Peyer's patch (tissue), 4 donors: ENCODE measurements around the gene CADPS2. TPM values are rescaled to one million over a fixed set of nuclear protein-coding genes. Genes with fewer than 3 reads are reported as not detected.

Experiments
- DNase-seq, 3 donors: peaks; one replicate each; pipeline ENCODE4 v3.0.0-alpha.2; 2017 to 2019
- H3K27ac ChIP-seq, 4 donors: fragments of 200-600 bp; sonication (generic); one replicate each; pipeline ENCODE4 v1.5.1; 2016 to 2019
- H3K27me3 ChIP-seq, 2 donors: fragments of 200-600 bp; sonication (generic); one replicate each; pipeline ENCODE4 v1.5.1; 2019
- H3K36me3 ChIP-seq, 3 donors: fragments of 200-600 bp; sonication (generic); one replicate each; pipeline ENCODE4 v1.5.1; 2016 to 2019
- H3K4me1 ChIP-seq, 4 donors: fragments of 200-600 bp; sonication (generic); one replicate each; pipeline ENCODE4 v1.5.1; 2016 to 2019
- H3K4me3 ChIP-seq, 4 donors: fragments of 200-600 bp; sonication (generic); 1 replicate in 3 of 4; 2 replicates in 1 of 4; pipeline ENCODE4 v1.5.1; 2016 to 2019; ENCODE audit warnings: mild to moderate bottlenecking in 1 of 4
- H3K9me3 ChIP-seq, 4 donors: fragments of 200-600 bp; sonication (generic); one replicate each; pipeline ENCODE4 v1.5.1; 2016 to 2019; ENCODE audit warnings: mild to moderate bottlenecking in 1 of 4
- CTCF ChIP-seq, 6 experiments: fragments of 450-650 bp in 4 of 6; fragments of 200-600 bp in 2 of 6; sonication (generic) in 1 of 6; IDR thresholded peaks; one replicate each; pipeline ENCODE4 v1.5.1; 2017 to 2019; ENCODE audit warnings: antibody characterized with exemption in 6 of 6, mild to moderate bottlenecking in 3 of 6, moderate library complexity in 1 of 6
- POLR2A ChIP-seq, 2 donors: fragments of 450-650 bp; IDR thresholded peaks; one replicate each; pipeline ENCODE4 v1.5.1; 2017; ENCODE audit warnings: antibody characterized with exemption in 2 of 2, mild to moderate bottlenecking in 2 of 2, moderate library complexity in 2 of 2
- total RNA-seq, 4 donors: library from RNA; depleted of rRNA; stranded (reverse); fragments of >200 nt; gene quantifications; one replicate each; pipeline ENCODE4 v1.1.0, GENCODE V29; 2016

The CADPS2 gene
- total RNA-seq, 4 donors from 2014 or later: 11.4 to 21.5 (median 16.5) TPM

- Histone ChIP-seq H3K27ac (no peak overlapping the region), H3K4me1 (no peaks in the 10 kb centered on the region), H3K36me3 (no peaks in the 10 kb centered on the region), H3K9me3 (no peaks in the 10 kb centered on the region), H3K4me3 (no peak overlapping the region), H3K27me3 (no peaks in the 10 kb centered on the region)
- no peak for DNase-seq
- no peak for TF ChIP-seq POLR2A (IDR thresholded peaks at IDR 0.05)
- no peak for TF ChIP-seq CTCF (IDR thresholded peaks at IDR 0.05)
These were observed 557.0 kb downstream of the CADPS2 start for GRCh38 chr7:122329145-122329802.

- no peaks in the 10 kb centered on the region for H3K9me3 ChIP-seq
- H3K27me3 ChIP-seq: no peaks in the 10 kb centered on the region
- H3K36me3 ChIP-seq: no peaks in the 10 kb centered on the region
- H3K4me1 ChIP-seq: no peaks in the 10 kb centered on the region
- H3K27ac ChIP-seq: no peak overlapping the region
- DNase-seq: no peak
- TF ChIP-seq CTCF (IDR thresholded peaks at IDR 0.05): no peak
- TF ChIP-seq POLR2A (IDR thresholded peaks at IDR 0.05): no peak
- no peak overlapping the region for H3K4me3 ChIP-seq
These were observed 558.3 kb downstream of the CADPS2 start for GRCh38 chr7:122327969-122328368.

- Histone ChIP-seq H3K4me1 (peaks cover 0 to 10% (median 0%) of the 10 kb centered on the region in 4 donors), H3K4me3 (peak overlapping the region in 2 of 4 donors; percentile 19 to 29)
- no peak for DNase-seq
These were observed 569.5 kb downstream of the CADPS2 start for GRCh38 chr7:122316467-122317388.

GRCh38 chr7:122315507-122316466 is 570.5 kb downstream of the CADPS2 start:
- Histone ChIP-seq H3K36me3 (no peaks in the 10 kb centered on the region), H3K27ac (no peak overlapping the region), H3K27me3 (peaks cover 0 to 33% of the 10 kb centered on the region in 2 donors), H3K9me3 (no peaks in the 10 kb centered on the region), H3K4me3 (no peak overlapping the region), H3K4me1 (peaks cover 0 to 13% (median 0%) of the 10 kb centered on the region in 4 donors)
- TF ChIP-seq CTCF (IDR thresholded peaks at IDR 0.05): no peak
- TF ChIP-seq POLR2A (IDR thresholded peaks at IDR 0.05): no peak
- no peak for DNase-seq

More at GRCh38 chr7:122316467-122317388, 569.5 kb downstream of the CADPS2 start:
- H3K9me3 ChIP-seq: no peaks in the 10 kb centered on the region
- peaks cover 0 to 25% of the 10 kb centered on the region in 2 donors for H3K27me3 ChIP-seq
- no peaks in the 10 kb centered on the region for H3K36me3 ChIP-seq
- TF ChIP-seq CTCF (IDR thresholded peaks at IDR 0.05) (no peak), POLR2A (IDR thresholded peaks at IDR 0.05) (no peak)
- no peak overlapping the region for H3K27ac ChIP-seq

- peaks cover 0 to 45% of the 10 kb centered on the region in 2 donors for H3K27me3 ChIP-seq
- H3K9me3 ChIP-seq: no peaks in the 10 kb centered on the region
- H3K4me1 ChIP-seq: peaks cover 0 to 21% (median 0%) of the 10 kb centered on the region in 4 donors
- H3K4me3 ChIP-seq: no peak overlapping the region
- DNase-seq: no peak
- TF ChIP-seq POLR2A (IDR thresholded peaks at IDR 0.05): no peak
- TF ChIP-seq CTCF (IDR thresholded peaks at IDR 0.05): no peak
- no peak overlapping the region for H3K27ac ChIP-seq
- H3K36me3 ChIP-seq: no peaks in the 10 kb centered on the region
These were observed 572.0 kb downstream of the CADPS2 start for GRCh38 chr7:122314284-122314683.
